Measurements from ENCODE around the gene EML4.
"Not testable (repeated sequence)": the region's sequence is repeated elsewhere in the genome, so short reads cannot be mapped to it uniquely, and the experiment has no call there.

Gene EML4, protein sequence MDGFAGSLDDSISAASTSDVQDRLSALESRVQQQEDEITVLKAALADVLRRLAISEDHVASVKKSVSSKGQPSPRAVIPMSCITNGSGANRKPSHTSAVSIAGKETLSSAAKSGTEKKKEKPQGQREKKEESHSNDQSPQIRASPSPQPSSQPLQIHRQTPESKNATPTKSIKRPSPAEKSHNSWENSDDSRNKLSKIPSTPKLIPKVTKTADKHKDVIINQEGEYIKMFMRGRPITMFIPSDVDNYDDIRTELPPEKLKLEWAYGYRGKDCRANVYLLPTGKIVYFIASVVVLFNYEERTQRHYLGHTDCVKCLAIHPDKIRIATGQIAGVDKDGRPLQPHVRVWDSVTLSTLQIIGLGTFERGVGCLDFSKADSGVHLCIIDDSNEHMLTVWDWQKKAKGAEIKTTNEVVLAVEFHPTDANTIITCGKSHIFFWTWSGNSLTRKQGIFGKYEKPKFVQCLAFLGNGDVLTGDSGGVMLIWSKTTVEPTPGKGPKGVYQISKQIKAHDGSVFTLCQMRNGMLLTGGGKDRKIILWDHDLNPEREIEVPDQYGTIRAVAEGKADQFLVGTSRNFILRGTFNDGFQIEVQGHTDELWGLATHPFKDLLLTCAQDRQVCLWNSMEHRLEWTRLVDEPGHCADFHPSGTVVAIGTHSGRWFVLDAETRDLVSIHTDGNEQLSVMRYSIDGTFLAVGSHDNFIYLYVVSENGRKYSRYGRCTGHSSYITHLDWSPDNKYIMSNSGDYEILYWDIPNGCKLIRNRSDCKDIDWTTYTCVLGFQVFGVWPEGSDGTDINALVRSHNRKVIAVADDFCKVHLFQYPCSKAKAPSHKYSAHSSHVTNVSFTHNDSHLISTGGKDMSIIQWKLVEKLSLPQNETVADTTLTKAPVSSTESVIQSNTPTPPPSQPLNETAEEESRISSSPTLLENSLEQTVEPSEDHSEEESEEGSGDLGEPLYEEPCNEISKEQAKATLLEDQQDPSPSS

DNA sequence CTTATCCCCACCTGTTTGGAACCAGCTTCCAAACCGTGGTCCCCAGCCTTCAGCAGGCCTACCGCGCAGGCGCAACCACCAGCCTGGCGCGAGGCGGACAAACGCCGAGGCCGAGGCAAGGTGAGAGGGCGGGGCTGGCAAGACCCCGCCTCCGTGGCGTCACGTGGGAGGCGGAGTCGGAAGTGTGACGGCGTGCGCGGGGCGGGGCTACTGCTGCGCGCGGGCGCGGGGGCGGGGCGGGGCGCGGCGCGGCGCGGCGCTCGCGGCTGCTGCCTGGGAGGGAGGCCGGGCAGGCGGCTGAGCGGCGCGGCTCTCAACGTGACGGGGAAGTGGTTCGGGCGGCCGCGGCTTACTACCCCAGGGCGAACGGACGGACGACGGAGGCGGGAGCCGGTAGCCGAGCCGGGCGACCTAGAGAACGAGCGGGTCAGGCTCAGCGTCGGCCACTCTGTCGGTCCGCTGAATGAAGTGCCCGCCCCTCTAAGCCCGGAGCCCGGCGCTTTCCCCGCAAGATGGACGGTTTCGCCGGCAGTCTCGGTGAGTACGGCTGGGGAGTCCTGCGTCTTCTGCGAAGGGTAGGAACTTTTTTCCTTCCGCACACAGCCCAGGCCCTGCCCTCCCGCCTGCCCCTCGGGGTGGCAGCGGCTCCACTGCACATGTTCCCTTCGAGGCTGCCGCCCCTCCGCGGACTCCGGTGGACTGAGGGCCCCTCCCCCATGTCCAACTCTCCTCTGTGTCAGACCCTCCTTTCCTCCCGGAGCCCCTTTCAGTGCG is at the start of gene EML4:
Gene EML4, plus strand, starts transcription at position 254 of the 774 bp plus-strand sequence. Its CDS starts 259 bp downstream, at position 513.
- DNase-seq, result peak; percentile 89 to 95

DNA sequence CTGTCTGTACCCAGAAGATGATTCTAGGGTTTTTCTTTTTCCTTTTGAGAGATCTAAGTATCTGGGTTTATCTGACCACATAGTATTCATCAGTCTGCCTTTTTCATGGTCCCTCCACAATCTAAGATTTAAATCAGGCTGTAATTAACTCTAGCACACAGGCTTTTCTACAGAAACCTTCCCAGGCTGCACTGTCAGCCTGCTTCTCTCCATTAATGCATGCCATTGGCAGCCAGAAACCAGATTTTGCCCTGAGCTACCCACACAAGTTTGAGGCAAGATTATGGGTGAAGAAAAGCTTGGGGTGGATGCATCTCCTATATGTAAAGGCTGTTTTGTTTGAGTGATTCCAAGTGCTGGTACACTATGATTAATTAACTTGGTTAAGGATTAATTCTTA is 45.7 kb upstream of the EML4 start:
- no peak for DNase-seq

GRCh38 chr2:42124011-42124785 is 45.0 kb upstream of the EML4 start:
- DNase-seq, result no peak

DNA sequence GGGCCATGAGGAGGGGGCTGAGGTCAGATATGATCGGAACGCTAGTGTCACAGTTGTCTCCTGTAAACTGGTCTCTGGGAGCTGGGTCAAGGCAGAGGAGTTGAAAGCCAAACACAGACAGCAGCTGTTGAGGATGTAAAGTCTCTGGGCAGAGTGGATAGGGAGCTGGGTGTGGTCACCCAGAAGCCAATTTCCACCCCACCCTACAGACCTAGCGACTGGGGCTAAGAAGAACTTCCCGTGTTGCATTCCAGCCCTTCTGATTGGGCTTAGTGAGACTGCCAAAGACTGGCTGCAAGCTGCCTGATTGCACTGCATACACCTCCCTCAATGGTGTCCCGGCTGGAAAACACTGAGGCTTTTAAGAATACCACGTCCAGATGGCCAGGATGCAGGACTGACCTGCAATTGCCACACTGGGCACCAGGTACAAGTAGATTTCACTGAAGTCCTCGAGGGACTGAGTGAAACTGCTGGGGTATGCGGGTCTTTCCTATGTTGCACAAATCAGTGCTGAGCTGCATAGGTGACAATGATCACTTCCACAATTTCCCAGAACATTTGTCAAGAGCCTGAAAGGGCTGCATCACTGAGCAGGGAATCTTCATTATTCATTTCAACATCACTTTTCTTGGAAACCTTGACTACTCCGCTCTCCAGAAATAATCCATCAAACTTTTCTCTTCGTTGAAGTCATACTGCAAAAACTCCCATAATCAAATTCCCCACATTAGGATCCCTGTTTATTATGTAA is 43.1 kb upstream of the EML4 start:
- DNase-seq, result no peak

GRCh38 chr2:42126873-42127272 is 42.3 kb upstream of the EML4 start:
- DNase-seq, result not testable (repeated sequence)

DNA sequence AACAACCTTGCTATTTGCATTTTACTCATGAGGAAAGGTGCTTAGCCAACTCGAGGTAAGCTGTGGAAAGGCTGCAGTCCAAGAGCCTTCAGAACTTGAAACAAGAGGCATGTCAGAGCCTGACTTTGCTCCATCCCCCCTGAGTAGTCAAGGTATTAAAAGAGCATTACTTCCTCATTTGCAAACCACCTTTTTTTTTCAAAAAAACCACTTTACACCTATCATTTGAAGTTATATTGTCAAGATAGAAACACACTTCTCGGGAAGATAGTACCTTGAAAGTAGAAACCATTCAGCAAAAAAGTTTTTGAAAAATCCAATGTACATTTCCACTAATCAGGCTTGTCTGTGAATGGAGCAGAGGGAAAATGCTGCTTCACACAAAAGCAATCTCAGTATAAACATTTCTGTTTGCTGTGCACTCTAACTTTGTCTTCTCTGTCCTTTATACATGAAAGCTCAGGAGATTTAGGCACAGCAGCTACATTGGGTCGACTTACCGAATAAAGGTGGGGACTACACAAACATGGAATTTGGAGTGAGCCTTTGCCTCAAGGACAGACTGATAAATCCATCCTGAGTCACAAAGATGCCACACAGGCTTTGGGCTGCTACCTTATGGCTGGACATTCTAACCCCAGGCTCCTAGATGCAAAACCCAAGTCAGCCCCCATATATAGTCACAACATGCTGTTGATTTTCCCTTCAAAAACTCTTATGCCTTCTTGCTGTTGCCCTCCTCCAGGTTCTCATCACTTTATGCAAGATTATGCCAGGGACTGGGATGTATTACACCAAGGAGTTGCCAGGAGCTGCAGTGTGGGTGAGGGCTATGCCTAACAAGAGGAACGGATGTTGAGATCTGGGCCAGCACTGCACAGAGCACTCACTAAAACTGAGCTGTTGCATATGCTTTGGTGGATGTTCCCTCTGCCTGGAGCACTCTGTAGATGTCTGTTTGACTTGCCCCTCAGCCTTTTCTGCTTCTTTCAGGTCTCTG is 41.4 kb upstream of the EML4 start:
- no peak for DNase-seq

DNA sequence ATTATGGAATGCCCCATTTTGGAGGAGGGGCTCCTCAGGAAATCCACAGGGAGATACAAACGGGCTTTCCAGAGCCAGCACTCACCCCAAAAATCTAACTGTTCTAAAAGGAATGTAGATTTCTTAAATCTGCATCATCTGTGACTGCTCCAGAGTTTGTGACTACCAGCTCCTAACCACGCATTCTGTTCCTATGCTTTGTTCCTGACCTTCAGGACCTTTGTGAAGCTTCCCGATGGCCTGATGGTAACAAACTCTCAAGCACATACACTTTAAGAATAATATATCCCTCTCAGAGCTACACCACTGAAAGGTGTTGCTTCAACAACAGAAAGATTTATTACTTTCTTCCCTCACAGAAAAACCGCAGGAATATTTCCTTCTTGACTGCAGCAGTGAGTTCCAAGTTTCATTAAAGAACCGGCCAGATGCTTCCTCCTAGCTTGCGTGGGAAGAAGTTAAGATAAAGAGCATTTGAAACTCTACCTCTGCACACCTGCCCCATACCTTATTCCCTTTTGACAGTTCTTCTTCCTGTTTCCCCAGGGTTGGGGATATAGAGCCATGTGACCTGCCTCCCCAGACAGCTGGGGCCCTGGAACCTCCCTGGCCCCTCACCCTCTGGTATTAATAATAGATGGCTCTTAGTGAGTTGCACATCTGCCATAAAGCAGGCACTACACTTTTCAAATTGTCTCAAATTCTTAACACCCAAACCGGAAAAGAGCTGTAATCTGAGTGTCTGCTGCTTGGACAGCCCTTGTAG is 40.2 kb upstream of the EML4 start:
- DNase-seq, result no peak

DNA sequence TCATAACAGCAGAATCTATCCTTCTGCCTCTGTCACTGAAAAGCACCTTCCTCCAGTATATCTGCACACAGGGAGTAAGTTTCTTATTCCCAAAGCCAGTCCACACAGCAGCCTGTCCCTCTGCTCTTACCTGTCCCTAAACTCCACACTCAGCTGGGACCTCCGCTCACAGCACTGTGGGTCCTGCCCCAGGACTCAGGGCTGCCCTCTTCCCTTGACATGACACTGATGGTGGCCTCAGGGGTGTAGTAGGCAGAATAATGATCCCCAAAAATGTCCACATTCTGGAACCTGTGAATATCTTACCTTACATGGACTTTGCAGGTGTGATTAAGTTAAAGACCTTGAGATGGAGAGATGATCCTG is 39.7 kb upstream of the EML4 start:
- DNase-seq, result no peak

DNA sequence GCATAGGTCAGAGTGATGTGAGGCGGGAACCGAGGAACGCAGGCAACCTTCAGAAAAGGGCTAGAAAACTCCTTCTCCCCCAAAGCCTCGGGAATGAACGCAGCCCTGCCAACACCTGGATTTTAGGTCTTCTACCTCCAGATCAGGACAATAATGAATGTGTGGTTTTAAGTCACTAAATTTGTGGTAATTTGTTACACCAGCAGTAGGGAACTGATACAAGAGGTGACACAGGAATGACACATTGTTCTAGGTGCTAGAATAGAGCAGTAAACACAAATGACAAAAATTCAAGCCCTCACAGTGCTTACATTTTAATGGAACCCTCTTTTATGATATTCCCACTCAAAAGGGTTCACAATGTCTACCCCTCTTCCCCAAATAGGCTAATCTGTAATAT is 39.2 kb upstream of the EML4 start:
- no peak for DNase-seq

GRCh38 chr2:42130858-42131257 is 38.3 kb upstream of the EML4 start:
- not testable (repeated sequence) for DNase-seq

DNA sequence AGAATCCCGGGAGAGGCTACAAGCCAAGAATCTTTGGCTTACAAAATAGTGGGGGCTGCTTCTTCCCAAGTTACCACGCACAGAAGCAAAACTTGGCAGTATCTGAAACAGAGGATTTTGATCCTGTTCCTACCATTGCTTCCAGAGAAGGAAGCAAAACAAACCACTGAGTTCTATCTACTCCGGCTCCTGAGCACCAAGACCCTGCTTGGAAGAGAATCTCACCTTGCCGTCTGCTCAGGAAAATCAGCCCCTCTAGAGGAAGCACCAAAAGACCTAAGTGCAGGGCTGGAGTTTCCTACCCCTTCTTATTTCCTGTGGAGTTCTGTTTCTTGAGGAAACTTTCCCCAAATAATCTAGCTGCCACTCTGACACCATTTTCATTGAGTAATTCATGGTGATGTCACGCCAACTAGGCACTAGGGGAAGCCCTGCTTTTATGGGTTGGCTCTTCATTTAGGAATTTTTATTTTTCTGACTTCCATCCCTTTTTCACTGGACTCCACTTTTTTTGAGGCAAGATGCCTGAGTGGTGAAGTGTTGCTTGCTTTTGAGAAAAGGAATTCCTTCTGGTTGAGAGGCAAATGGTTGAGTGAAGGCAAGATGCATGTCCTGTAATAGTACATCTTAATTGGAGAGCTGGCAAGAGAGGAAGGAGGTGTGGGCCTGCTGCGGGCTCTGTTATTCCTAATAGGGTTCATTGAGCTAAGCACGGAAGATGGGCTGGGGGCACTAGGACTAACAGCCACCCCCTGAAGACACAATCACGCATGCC is 36.8 kb upstream of the EML4 start:
- no peak for DNase-seq

GRCh38 chr2:42132966-42133641 is 36.0 kb upstream of the EML4 start:
- DNase-seq, result peak; percentile 78 to 92

DNA sequence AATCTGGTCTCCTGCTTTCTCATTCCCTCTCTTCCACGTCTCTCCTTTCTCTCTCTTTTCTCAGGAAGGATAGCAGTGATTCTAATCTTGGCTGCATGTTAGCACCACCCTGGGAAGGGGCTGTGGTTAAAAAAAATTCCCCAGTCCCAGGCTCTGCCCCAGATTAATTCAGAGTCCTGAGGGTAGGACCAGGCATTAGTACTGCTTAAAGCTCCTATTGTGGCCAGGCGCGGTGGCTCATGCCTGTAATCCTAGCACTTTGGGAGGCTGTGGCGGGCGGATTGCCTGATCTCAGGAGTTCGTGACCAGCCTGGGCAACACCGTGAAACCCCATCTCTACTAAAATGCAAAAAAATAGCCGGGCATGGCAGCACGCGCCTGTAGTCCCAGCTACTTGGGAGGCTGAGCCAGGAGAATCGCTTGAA is 35.4 kb upstream of the EML4 start:
- DNase-seq, result no peak

GRCh38 chr2:42134401-42134932 is 34.7 kb upstream of the EML4 start:
- DNase-seq, result not testable (repeated sequence)

DNA sequence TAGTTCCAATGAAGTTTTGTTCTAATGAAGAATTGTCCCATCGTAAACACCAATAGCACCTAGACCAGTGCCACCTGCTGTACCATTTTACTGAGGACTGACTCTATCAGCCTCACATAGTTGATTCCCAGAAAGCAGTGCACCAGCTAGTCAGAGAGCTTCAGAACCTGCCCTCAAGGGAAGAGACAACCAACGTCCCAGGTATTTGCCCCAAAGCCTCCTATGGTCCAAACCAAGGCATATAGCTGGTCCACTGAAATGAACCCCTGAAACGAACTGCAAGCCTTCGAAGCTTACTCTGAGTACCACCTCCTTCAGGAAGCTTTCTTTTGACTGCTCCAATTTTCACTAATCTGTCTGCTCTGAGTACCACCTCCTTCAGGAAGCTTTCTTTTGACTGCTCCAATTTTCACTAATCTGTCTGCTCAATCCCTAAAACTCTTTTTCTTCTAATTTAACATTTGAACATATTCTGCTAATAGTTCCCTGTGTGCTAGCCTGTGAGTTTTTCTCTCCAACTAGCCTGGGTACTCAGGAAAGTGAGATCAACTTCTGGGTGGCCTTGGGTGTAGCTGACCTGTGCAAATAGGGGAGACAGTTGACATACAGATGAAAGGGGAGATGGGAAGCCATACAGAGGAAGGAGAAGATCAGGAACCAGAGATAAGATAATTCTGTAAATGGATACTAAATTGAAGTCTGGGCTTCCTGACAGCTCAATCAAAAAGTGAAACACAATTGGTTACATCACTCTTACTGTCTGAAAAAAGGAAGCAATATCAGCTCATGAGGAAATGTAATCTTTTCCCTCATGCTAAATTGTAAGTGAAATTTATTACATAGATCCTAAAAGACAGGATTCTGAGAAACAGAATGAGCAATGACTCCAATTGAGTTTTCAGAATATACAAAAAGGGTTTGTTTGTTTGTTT is 33.5 kb upstream of the EML4 start:
- DNase-seq, result no peak

DNA sequence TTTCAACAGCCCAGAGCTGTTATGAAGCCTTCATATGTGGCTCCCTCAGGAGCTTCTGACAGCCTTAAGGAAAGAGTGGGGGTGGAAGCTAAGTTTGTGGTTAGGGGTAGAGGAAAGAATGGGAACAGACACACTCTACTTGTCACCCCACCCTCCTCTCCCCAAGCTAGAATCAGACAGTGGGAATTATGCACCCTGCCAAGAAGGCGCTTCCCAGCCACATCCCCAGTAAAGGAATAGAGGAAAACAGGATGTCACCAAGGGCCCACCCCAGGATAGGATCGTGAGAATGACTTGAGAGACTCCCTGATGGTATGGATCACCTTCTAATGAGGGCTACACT is 32.4 kb upstream of the EML4 start:
- no peak for DNase-seq
